Astrocyte of the spinal cord (primary cell): ENCODE data around the gene ITPR2.

Experiments
- DNase-seq: peaks from one replicate; pipeline ENCODE4 v3.0.0; 2011; ENCODE audit warnings: low read depth, low spot score
- H3K4me3 ChIP-seq: 2 replicates; pipeline ENCODE4 v1.5.1; 2011; ENCODE audit warnings: low read depth, mild to moderate bottlenecking, low read length, moderate library complexity
- CTCF ChIP-seq: IDR thresholded peaks from 2 replicates; pipeline ENCODE4 v1.5.1; 2012; ENCODE audit warnings: low read depth, mild to moderate bottlenecking, low read length, inconsistent platforms
- in situ Hi-C: cut with HindIII; loops from 2 replicates; pipeline ENCODE4 v1.10.0; 2017; ENCODE audit warnings: low sequenced_read_pairs

The ITPR2 gene

DNA sequence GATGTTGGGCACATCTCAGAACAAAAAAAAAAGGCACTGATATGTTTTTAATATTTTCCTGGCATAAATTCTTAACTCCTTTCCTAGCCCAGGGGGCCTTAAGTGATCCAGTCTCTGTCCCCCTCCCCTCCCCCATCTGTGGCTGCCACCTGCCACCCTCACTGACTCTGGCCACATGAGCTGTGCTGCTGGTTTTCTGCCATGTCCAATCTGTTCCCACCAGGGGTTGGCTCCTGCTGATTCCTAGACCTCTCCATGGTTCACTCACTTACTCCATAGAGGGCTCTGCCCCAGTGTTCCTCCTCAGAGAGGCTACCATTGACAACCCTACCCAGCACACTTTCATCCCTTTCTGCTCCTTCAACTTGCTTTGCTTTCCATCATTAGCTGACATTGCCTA lies 474.3 kb downstream of the ITPR2 start:
- DNase-seq, result no peak
- TF ChIP-seq CTCF, result no peak
- no peak overlapping the region for H3K4me3 ChIP-seq
- in situ Hi-C loops, result no loop called here

DNA sequence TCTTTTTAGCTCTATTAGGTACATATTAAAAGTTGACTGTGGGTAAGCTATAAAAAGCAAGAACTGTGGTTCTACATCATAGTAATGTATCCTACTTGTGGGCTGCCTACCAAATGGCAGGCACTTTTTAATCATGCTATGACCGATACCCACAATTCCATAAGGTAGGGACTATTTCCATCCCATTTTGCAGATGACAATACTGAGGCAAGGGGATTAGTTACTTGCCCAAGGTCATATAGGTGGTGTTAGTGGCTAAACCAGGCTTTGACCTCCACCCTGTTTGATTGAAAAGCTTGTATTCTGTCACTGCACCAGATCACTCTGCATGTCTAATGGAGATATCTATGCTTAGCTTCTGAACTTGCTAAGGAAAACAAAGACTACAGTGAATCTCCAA lies 485.7 kb downstream of the ITPR2 start:
- TF ChIP-seq CTCF, result no peak
- H3K4me3 ChIP-seq, result no peak overlapping the region
- in situ Hi-C loops, result no loop called here
- no peak for DNase-seq

DNA sequence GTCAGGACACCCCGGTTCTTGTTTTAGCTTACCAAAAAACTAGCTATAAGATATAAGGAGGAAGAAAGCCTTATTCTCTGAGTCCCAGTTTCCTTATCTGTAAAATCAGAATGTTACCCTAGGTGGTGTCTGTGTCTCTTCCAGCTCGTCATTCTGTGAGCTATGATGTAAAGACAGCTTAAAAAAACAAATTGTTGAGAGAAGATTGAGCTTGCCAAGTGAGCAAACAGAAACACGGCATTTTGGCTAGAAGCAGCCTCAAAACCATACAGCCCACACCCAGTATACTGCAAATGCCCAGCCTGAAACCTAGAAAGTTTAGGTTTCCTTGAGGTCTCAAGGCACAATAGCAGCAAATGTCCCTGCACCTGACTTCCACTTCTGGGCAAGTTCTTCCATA lies 486.3 kb downstream of the ITPR2 start:
- peak; percentile 32 for DNase-seq
- no peak for TF ChIP-seq CTCF
- in situ Hi-C loops, result no loop called here
- no peak overlapping the region for H3K4me3 ChIP-seq

DNA sequence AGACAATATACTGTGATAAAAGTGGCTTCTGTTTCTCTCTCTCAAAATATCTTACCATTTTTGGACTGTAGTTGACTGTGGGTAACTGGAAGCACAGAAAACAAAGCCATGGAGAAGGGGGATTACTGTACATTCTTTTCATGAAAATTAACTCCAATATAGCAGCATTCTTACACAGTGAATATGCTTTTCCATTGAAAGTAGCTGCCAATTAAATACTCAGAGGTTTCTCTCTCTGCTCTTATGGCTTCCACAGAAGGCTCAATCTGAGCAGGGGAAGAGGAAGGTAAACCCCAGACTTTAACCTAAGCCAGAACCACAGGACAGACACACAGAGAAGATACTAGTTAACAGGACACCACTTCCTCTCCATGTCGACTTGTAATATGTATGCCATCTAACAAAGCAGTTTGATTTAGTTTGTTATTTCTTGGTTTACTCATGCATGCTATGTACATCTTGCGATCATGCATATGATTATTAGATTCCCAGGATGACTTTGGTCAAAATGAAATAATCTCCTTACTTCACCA lies 487.5 kb downstream of the ITPR2 start:
- in situ Hi-C loops, result no loop called here

DNA sequence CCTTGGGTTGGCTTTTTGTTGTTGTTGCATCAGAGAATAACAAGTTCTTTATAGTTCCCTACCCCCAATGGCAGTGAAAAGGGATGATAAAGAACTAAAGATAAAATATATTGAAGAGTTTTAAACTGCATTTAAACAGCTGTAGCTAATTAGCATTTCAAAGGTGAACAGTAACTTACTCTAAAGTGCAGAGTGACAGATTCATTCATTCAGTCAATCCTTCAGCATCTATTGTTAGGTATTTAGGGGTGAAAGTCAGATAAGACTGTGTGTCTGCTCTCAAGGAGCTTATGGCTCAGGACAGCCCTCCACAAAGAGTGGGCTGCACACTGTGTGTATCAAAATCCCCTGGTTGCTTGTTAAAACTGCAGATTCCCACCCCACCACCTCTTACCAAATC lies 491.5 kb downstream of the ITPR2 start:
- in situ Hi-C loops, result no loop called here

More for the DNA sequence above, 487.5 kb downstream of the ITPR2 start:
- H3K4me3 ChIP-seq, result no peak overlapping the region
- DNase-seq, result peak; percentile 7
- TF ChIP-seq CTCF, result no peak

GRCh38 chr12:26340649-26341048 lies 492.3 kb downstream of the ITPR2 start:
- no peak overlapping the region for H3K4me3 ChIP-seq
- TF ChIP-seq CTCF, result no peak
- no peak for DNase-seq
- in situ Hi-C loops, result no loop called here

More for the DNA sequence above, 491.5 kb downstream of the ITPR2 start:
- H3K4me3 ChIP-seq, result no peak overlapping the region
- TF ChIP-seq CTCF, result no peak
- no peak for DNase-seq

DNA sequence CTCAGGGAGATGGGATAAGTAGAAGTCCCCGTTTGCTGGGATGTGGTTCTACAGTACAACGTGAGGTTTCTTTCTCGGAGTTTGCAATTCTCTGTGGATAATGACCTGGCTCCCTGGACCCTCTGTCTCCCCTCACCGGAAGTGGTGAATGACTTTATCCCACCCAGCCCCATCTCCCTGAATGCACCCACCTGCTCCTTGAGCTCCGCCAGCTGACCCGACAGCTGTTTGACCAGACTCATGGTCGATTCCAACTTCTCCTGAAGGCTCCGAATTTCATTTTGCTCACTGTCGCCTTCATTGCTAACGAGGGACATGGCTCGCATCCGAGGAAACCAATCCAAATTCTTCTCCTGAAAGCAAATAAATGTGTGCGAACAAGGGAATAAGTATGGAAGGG lies 493.0 kb downstream of the ITPR2 start:
- H3K4me3 ChIP-seq, result no peak overlapping the region

More for the DNA sequence above, 493.0 kb downstream of the ITPR2 start:
- in situ Hi-C loops, result no loop called here
- TF ChIP-seq CTCF, result no peak
- DNase-seq, result no peak
